A549 treated with CpdA at 1 μM for 4 hours (cell line): ENCODE measurements around the gene EDC3. TPM values are rescaled to one million over a fixed set of nuclear protein-coding genes. Genes with fewer than 3 reads are reported as not detected.

Experiments used
- total RNA-seq: library from RNA; stranded (reverse); fragments of 200-300 nt; extraction: Qiagen RNA extraction; gene quantifications from 5 replicates; pipeline ENCODE4 v1.2.3, GENCODE V29; 2022; ENCODE audit warnings: low read depth

EDC3 gene, protein sequence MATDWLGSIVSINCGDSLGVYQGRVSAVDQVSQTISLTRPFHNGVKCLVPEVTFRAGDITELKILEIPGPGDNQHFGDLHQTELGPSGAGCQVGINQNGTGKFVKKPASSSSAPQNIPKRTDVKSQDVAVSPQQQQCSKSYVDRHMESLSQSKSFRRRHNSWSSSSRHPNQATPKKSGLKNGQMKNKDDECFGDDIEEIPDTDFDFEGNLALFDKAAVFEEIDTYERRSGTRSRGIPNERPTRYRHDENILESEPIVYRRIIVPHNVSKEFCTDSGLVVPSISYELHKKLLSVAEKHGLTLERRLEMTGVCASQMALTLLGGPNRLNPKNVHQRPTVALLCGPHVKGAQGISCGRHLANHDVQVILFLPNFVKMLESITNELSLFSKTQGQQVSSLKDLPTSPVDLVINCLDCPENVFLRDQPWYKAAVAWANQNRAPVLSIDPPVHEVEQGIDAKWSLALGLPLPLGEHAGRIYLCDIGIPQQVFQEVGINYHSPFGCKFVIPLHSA
- total RNA-seq = 18.5 to 24.0 TPM (median 19.8 TPM) in 5 replicates

DNA sequence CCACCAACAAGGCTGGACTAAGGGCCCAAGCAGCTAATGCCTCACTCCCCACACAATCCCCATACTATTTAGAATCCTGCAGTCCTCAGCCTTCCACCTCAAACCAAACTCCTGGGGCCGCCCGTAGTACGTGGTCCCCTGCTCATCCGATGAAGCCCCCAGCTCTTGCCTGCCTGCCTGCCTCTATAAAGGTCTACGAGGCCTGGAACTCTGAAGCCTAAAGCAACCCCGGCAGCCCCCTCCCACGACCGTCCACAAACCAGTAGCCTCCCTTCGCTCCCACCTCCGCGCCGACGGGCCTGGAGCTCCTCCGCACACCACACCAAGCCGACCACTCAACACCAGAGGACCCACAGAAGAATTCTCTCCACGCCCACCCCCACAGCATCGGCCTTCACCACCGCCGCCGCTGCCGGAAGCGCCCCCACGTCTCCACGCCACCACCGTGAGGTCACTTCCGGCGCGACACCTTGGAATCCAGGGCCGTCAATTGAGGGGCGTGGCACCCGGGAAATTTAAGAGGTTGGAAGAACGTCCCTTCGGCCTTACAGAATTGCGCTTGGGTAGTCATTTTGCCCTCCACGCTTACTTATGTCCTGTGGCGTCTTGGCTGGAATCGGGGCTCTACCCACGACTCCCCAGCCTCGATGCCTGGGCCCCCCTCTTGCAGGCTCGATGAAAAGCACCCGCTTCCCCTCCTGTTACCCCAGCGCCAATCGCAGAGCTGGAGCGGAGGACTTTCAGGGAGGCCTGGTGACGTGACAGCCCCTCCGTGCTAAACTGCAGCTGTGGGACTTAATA, at the start of gene EDC3:
TSS of gene EDC3 (minus strand) at position 428 of the 801 bp plus-strand sequence. CDS start 20,900 bp downstream, outside the sequence.

DNA sequence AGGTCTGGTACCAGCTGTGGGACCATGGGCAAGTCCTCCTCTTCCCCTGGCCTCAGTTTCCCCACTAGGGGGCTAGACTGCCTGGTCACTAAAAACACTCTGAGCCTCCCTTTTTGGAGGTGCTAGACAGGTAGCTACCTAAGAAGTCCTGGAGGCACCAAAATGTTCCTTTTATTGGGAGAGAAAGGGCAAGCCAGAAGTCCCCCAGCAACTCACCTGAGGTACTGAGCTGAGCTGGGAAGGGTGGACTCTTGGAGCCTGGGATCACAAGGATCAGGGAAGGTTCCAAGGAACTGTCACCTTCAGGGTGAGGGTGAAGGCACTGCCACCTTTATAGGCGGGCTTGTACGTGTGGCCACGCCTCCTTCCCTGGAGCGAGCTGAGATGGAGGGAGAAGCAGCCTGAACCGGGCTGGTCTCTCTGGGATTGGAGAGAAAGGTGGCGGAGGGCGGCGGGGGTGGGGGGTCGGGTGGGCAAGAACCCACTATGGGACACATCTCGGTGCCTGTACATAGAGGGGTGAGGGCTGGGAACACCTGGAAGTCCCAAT, 29.5 kb upstream of the EDC3 start, which contains the start of gene CYP1A1:
TSS of gene CYP1A1 (minus strand) at position 304 of the 550 bp plus-strand sequence. CDS start 2,431 bp downstream, outside the sequence.

DNA sequence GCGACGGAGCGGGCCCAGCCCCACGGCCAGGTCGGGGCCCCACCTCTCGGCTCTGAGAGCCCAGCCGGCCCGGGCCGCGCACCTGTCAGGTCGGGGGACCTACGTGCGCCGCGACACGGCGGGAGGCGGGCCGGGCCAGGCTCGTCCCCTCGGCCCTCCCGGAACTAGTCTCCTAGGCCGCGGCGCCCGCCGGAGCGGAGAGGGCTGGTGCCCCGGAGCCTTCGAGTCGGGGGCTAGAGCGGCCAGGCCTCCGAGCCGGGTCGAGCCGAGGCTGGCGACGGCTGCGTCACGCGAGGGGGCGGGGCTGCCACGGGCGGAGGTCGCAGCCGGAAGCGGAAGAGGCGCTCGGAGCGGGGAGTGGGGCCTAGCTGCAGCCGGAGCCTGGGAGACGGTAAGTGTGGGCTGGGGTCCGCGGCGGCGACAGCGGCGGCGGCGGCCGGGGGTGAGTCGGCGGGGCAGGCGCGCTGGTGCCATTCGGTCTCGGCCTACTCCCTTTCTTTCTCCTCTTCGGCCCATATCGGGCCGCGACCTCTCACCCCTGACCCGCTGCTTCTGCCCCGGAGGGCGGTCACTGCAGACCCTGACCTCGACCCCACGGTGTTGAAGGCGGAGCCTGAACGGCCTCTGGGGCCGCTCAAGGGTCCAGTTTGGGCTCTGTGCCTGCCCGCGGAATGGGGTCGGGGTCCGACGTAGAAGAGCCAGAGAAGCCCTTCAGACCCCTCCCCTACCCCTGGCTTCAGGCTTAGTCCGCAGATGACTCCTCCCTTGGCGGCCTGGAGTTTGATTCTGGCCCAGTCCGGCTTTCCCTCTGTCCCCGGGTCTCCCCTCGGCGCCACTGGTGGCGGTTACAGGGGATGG, 80.1 kb downstream of the EDC3 start, which contains the start of gene CLK3:
TSS of gene CLK3 (plus strand) at position 329 of the 858 bp plus-strand sequence. CDS start 3,361 bp downstream, outside the sequence.

Other genes with a start within 250 kb of the EDC3 start
- gene UBL7, start 234.9 kb downstream of the EDC3 start, total RNA-seq = 40.9 to 44.2 TPM (median 42.6 TPM) in 5 replicates
- gene ARID3B, start 154.8 kb downstream of the EDC3 start, total RNA-seq = 3.2 to 4.5 TPM (median 3.5 TPM) in 5 replicates
- 39.1 to 43.7 TPM (median 40.5 TPM) in 5 replicates for gene CLK3, start 80.2 kb downstream of the EDC3 start, total RNA-seq
- 1.1 to 2.1 TPM (median 2.0 TPM) in 5 replicates for gene CYP1A1, start 29.5 kb upstream of the EDC3 start, total RNA-seq
- not detected in 5 replicates for gene CYP1A2, start 52.8 kb upstream of the EDC3 start, total RNA-seq
- gene CSK, start 86.1 kb upstream of the EDC3 start, total RNA-seq = 57.6 to 72.3 TPM (median 65.0 TPM) in 5 replicates
- not detected in 5 replicates for gene LMAN1L, start 116.8 kb upstream of the EDC3 start, total RNA-seq
- not detected in 5 replicates for gene CPLX3, start 130.6 kb upstream of the EDC3 start, total RNA-seq
- 30.7 to 46.1 TPM (median 35.7 TPM) in 5 replicates for gene ULK3, start 147.1 kb upstream of the EDC3 start, total RNA-seq
- 57.1 to 68.8 TPM (median 66.9 TPM) in 5 replicates for gene SCAMP2, start 177.3 kb upstream of the EDC3 start, total RNA-seq
- 27.0 to 35.8 TPM (median 34.1 TPM) in 5 replicates for gene MPI, start 194.0 kb upstream of the EDC3 start, total RNA-seq
- gene FAM219B, start 210.8 kb upstream of the EDC3 start, total RNA-seq = 32.6 to 36.5 TPM (median 33.6 TPM) in 5 replicates
- gene COX5A, start 242.0 kb upstream of the EDC3 start, total RNA-seq = 459 to 606 TPM (median 556 TPM) in 5 replicates